ENCODE measurements around the gene FYN. TPM values are rescaled to one million over a fixed set of nuclear protein-coding genes. Genes with fewer than 3 reads are reported as not detected.

FYN gene
- total and polyA plus RNA-seq, 9 of the 15 experiments (the other 6 are each of a cell fraction or from before 2014, with no cell fraction given): 2.9 to 22.1 (median 11.4) TPM

DNA sequence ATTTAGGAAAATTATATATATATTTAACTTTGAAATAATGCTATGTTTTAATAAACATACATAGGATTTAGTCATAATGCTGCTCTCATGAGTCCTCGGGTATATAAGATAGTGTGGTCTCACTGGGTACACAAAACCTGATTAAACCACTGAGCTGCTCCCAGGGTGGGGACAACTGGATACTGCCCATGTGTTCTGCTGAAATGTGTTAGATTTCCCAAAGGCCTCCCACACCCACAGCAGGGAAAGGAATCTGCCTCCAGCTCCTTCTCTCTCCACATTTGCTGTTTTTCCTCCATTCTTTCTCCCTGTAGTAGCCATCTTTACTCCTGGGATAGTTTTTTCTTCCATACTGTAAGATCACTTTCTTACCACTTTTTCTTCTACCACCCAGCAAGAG, 198.4 kb downstream of the FYN start (continued):
- no peak for TF ChIP-seq ZBTB49 (CRISPR knock-in tag; IDR thresholded peaks at IDR 0.05; ENCODE audit: borderline replicate concordance)
- TF ChIP-seq XRCC5 (IDR thresholded peaks at IDR 0.05; ENCODE audit: low read depth, low read length): no peak
- TF ChIP-seq ZNF174 (CRISPR knock-in tag; IDR thresholded peaks at IDR 0.05): no peak
- TF ChIP-seq HES1 (IDR thresholded peaks at IDR 0.05; ENCODE audit: low read depth): no peak
- no peak for TF ChIP-seq CTCFL (IDR thresholded peaks at IDR 0.05; ENCODE audit: borderline replicate concordance, insufficient read depth, low read depth, low read length, poor library complexity, severe bottlenecking)

GRCh38 chr6:111674413-111674812, 198.8 kb downstream of the FYN start:
- Histone ChIP-seq H3K27ac (ENCODE audit: extremely low read depth, low read depth, low read length) (no peak overlapping the region), H3K36me3 (ENCODE audit: control insufficient read depth, insufficient read depth, low read length) (no peaks in the 10 kb centered on the region), H2AFZ (ENCODE audit: low read depth, low read length) (no peak overlapping the region), H3K4me2 (ENCODE audit: insufficient read depth, low read length) (no peak overlapping the region), H3K4me3 (no peak overlapping the region), H3K4me1 (replicated peaks in 1 of 2; ENCODE audit: control insufficient read depth in 2 of 2, insufficient read depth in 2 of 2, low read length in 2 of 2) (no peaks in the 10 kb centered on the region), H3K79me2 (ENCODE audit: control insufficient read depth, insufficient read depth, low read length) (no peaks in the 10 kb centered on the region), H3K9ac (ENCODE audit: insufficient read depth in 1 of 2, low read depth in 2 of 2, low read length in 2 of 2) (no peak overlapping the region), H4K20me1 (replicated peaks; ENCODE audit: control insufficient read depth, insufficient read depth, low read length) (no peaks in the 10 kb centered on the region), H3K9me3 (replicated peaks; ENCODE audit: control insufficient read depth, insufficient read depth, low read depth, low read length) (no peaks in the 10 kb centered on the region), H3K9me1 (ENCODE audit: control insufficient read depth, insufficient read depth, low read length) (no peaks in the 10 kb centered on the region), H3K27me3 (ENCODE audit: control insufficient read depth in 2 of 2, insufficient read depth in 2 of 2, low read length in 2 of 2) (peaks cover 10 to 29% of the 10 kb centered on the region in 2 experiments; a peak in 4 of 5 replicates)
- ATAC-seq (no peak), DNase-seq (ENCODE audit: extremely low read depth in 1 of 4, low spot score in 3 of 4) (no peak), FAIRE-seq (no peak)
- CTCF ChIA-PET (ENCODE audit: low intra/inter-chr PET ratio): no interaction called here
- 9% methylated on average over 4 of the region's 4 CpGs for WGBS (ENCODE audit: insufficient coverage, low coverage, missing lambda C conversion rate)
- POLR2A ChIA-PET: no interaction called here
- in situ Hi-C loops (cut with MboI) (no loop called here), intact Hi-C loops (cut with micrococcal nuclease) (no loop called here)
- no TSS peak for BruUV-seq (replicated peaks)
- TF ChIP-seq RBBP5 (IDR thresholded peaks at IDR 0.05; ENCODE audit: borderline replicate concordance, insufficient read depth, low read length, poor library complexity, severe bottlenecking): no peak
- TF ChIP-seq TEAD1 (CRISPR knock-in tag; IDR thresholded peaks at IDR 0.05): no peak
- TF ChIP-seq RERE (CRISPR knock-in tag; IDR thresholded peaks at IDR 0.05; ENCODE audit: borderline replicate concordance): no peak
- TF ChIP-seq PHF21A (IDR thresholded peaks at IDR 0.05; ENCODE audit: borderline replicate concordance, low read depth): no peak
- TF ChIP-seq ZNF717 (CRISPR knock-in tag; IDR thresholded peaks at IDR 0.05): no peak

All from K562 (cell line).